Endothelial cell of umbilical vein (primary cell): ENCODE data around the gene SFXN2. TPM values are rescaled to one million over a fixed set of nuclear protein-coding genes. Genes with fewer than 3 reads are reported as not detected.

ENCODE experiments used
- BruUV-seq: library from RNA; stranded (reverse); fragments of 400-500 nt; replicated peaks from 2 replicates; lab custom pipeline; 2021; lab: Mats Ljungman, UMichigan
- CTCF ChIA-PET: fragments of 300-600, 350-600 bp; sonication (Branson Sonifier 250); formaldehyde crosslinking; loops from one replicate; lab custom pipeline; 2021; ENCODE audit warnings: antibody characterized with exemption, inconsistent platforms; lab: Charles Lee
- POLR2A ChIA-PET: fragments of 300-600, 350-600 bp; sonication (Branson Sonifier 250); formaldehyde crosslinking; loops from one replicate; lab custom pipeline; 2021; ENCODE audit warnings: antibody characterized with exemption, inconsistent platforms; lab: Charles Lee
- DNase-seq: peaks from one replicate; pipeline ENCODE4 v3.0.0-alpha.2; 2011; ENCODE audit warnings: low read depth, low spot score
- FAIRE-seq: peaks from 2 replicates; lab custom pipeline; 2011; peaks lifted over from hg19 to GRCh38; lab: Jason Lieb, UNC
- H2AFZ ChIP-seq: 2 replicates; pipeline ENCODE4 v1.6.0; 2012; ENCODE audit warnings: low read depth, low read length, control low read depth, inconsistent platforms
- H3K27ac ChIP-seq: 2 replicates; pipeline ENCODE4 v1.5.1; 2011; ENCODE audit warnings: low read depth, mild to moderate bottlenecking, control low read depth, low read length, moderate library complexity; ENCODE audit not compliant: insufficient read depth
- H3K27me3 ChIP-seq, 2 experiments: 2 replicates each; pipeline versions ENCODE4 v1.6.0 to v1.6.1; 2011; ENCODE audit warnings: low read length in 2 of 2, mixed read lengths in 1 of 2; ENCODE audit not compliant: control insufficient read depth in 2 of 2, insufficient read depth in 2 of 2
- H3K36me3 ChIP-seq, 2 experiments: 2 replicates in 1 of 2; 3 replicates in 1 of 2; pipeline ENCODE4 v1.5.1; 2011; ENCODE audit warnings: low read length in 2 of 2, mild to moderate bottlenecking in 1 of 2, moderate library complexity in 1 of 2; ENCODE audit not compliant: control insufficient read depth in 2 of 2, insufficient read depth in 2 of 2; ENCODE audit errors: extremely low read depth in 1 of 2
- H3K4me1 ChIP-seq: 3 replicates; pipeline ENCODE4 v1.5.1; 2011; ENCODE audit warnings: mild to moderate bottlenecking, low read length; ENCODE audit not compliant: control insufficient read depth, insufficient read depth; ENCODE audit errors: extremely low read depth
- H3K4me2 ChIP-seq: 2 replicates; pipeline ENCODE4 v1.6.1; 2011; ENCODE audit warnings: low read length, control low read depth, mixed read lengths; ENCODE audit not compliant: insufficient read depth
- H3K4me3 ChIP-seq, 3 experiments: fragments of 200-600 bp in 1 of 3; sonication (generic), shearing (Covaris generic) in 1 of 3; replicated peaks in 1 of 3; 2 replicates each; pipeline ENCODE4 v1.5.1; 2011 to 2016; ENCODE audit warnings: control low read depth in 3 of 3, low read length in 3 of 3, mild to moderate bottlenecking in 2 of 3, inconsistent platforms in 1 of 3, low read depth in 1 of 3, moderate library complexity in 1 of 3; ENCODE audit not compliant: insufficient read depth in 1 of 3
- H3K79me2 ChIP-seq: 2 replicates; pipeline ENCODE4 v1.6.0; 2012; ENCODE audit warnings: low read length, inconsistent platforms; ENCODE audit not compliant: control insufficient read depth, insufficient read depth
- H3K9ac ChIP-seq: replicated peaks from 2 replicates; pipeline ENCODE3; 2011; ENCODE audit warnings: low read length, control low read depth; ENCODE audit not compliant: insufficient read depth; ENCODE audit errors: extremely low read depth
- H3K9me1 ChIP-seq: replicated peaks from 3 replicates; pipeline ENCODE4 v1.6.0; 2011; ENCODE audit warnings: mild to moderate bottlenecking, low read length; ENCODE audit not compliant: control insufficient read depth, insufficient read depth; ENCODE audit errors: extremely low read depth
- H3K9me3 ChIP-seq: replicated peaks from 2 replicates; pipeline ENCODE4 v1.5.1; 2012; ENCODE audit warnings: low read length, inconsistent platforms; ENCODE audit not compliant: control insufficient read depth, insufficient read depth
- H4K20me1 ChIP-seq: replicated peaks from 2 replicates; pipeline ENCODE3; 2011; ENCODE audit warnings: mild to moderate bottlenecking, low read length; ENCODE audit not compliant: control insufficient read depth, insufficient read depth; ENCODE audit errors: extremely low read depth
- CTCF ChIP-seq, 2 donors: IDR thresholded peaks; 1 replicate in 1 of 2; 2 replicates in 1 of 2; pipeline ENCODE4 v1.5.1; 2011; ENCODE audit warnings: low read length in 2 of 2, mild to moderate bottlenecking in 2 of 2, moderate library complexity in 2 of 2, control low read depth in 1 of 2, inconsistent platforms in 1 of 2, low read depth in 1 of 2; ENCODE audit not compliant: insufficient read depth in 1 of 2; ENCODE audit errors: extremely low read depth in 1 of 2
- EZH2 ChIP-seq: IDR thresholded peaks from 2 replicates; pipeline ENCODE4 v1.6.1; 2012; ENCODE audit warnings: borderline replicate concordance, low read depth, mild to moderate bottlenecking, moderate library complexity, low read length, inconsistent platforms; ENCODE audit not compliant: severe bottlenecking
- FOS ChIP-seq: IDR thresholded peaks from 2 replicates; pipeline ENCODE4 v1.6.1; 2011; ENCODE audit warnings: mild to moderate bottlenecking, low read length, moderate library complexity, borderline replicate concordance; ENCODE audit not compliant: insufficient read depth
- GATA2 ChIP-seq: IDR thresholded peaks from 2 replicates; pipeline ENCODE4 v1.7.0; 2011; ENCODE audit warnings: low read depth, mild to moderate bottlenecking, moderate library complexity, mixed read lengths, low read length; ENCODE audit not compliant: insufficient read length, insufficient read depth
- JUN ChIP-seq: IDR thresholded peaks from 2 replicates; pipeline ENCODE4 v1.6.1; 2011; ENCODE audit warnings: borderline replicate concordance, low read depth; ENCODE audit not compliant: insufficient read length, insufficient read depth
- MAX ChIP-seq: IDR thresholded peaks from 2 replicates; pipeline ENCODE4 v1.6.1; 2011; ENCODE audit not compliant: insufficient read depth, insufficient read length
- MYC ChIP-seq: IDR thresholded peaks from one replicate; pipeline ENCODE4 v1.6.1; 2011; ENCODE audit warnings: mild to moderate bottlenecking, low read depth, low read length
- POLR2A ChIP-seq: IDR thresholded peaks from 2 replicates; pipeline ENCODE4 v1.6.1; 2012; ENCODE audit warnings: low read depth, mild to moderate bottlenecking, control low read depth, low read length
- POLR2AphosphoS5 ChIP-seq: IDR thresholded peaks from 2 replicates; pipeline ENCODE4 v1.6.1; 2012; ENCODE audit warnings: low read depth, mild to moderate bottlenecking, control low read depth, low read length, moderate library complexity; ENCODE audit not compliant: insufficient read depth
- dilution Hi-C: fragments of 300-500 bp; cut with MboI; formaldehyde crosslinking; loops from one replicate; pipeline ENCODE4 v1.15.0; 2019; ENCODE audit warnings: low sequenced_read_pairs; ENCODE audit not compliant: extremely low pct_ligation_motif_present
- intact Hi-C: fragments of 100-400 bp; cut with micrococcal nuclease; formaldehyde crosslinking; loops from one replicate; pipeline ENCODE4 v1.10.0; 2022
- polyA plus RNA-seq, 4 experiments: library from polyadenylated mRNA; depleted of rRNA in 3 of 4; stranded (reverse) in 3 of 4; unstranded in 1 of 4; fragments of >200 nt; gene quantifications; 2 replicates each; pipeline versions ENCODE4 v1.2.1 to v1.2.3, GENCODE V29; 2011 to 2012; ENCODE audit warnings: missing spikeins in 1 of 4
- total RNA-seq: library from RNA; stranded (reverse); gene quantifications from 2 replicates; pipeline ENCODE4 v1.2.3, GENCODE V29; 2021

Gene SFXN2
- total and polyA plus RNA-seq, 2 donors (not counting 3 experiments of a cell fraction or from before 2014, with no cell fraction given), result 9.8 to 17.0 TPM

- intact Hi-C loops, result no loop called here
- no peak for FAIRE-seq
- CTCF ChIA-PET, result interaction anchor here (0.7 to 2.7 kb wide), 24 partner anchors 9 to 441 kb away, joined by 3 to 26 read pairs (median 5); partner anchors contain the start of genes ACTR1A, ARL3, SFXN2 and SUFU
- Histone ChIP-seq H3K27me3 (no peaks in the 10 kb centered on the region), H4K20me1 (no peaks in the 10 kb centered on the region), H3K4me1 (peaks cover 5% of the 10 kb centered on the region), H3K27ac (no peak overlapping the region), H3K9me1 (no peaks in the 10 kb centered on the region), H3K4me3 (no peak overlapping the region), H3K9me3 (no peaks in the 10 kb centered on the region), H3K36me3 (no peaks in the 10 kb centered on the region), H3K9ac (no peak overlapping the region), H3K79me2 (no peaks in the 10 kb centered on the region), H3K4me2 (no peak overlapping the region), H2AFZ (no peak overlapping the region)
- TF ChIP-seq POLR2A, result no peak
- TF ChIP-seq EZH2, result no peak
- no peak for TF ChIP-seq FOS
- no peak for TF ChIP-seq MYC
- TF ChIP-seq MAX, result no peak
- no peak for TF ChIP-seq POLR2AphosphoS5
- no peak for TF ChIP-seq JUN
- no peak for TF ChIP-seq CTCF (IDR thresholded peaks at IDR 0.05; ENCODE audit: extremely low read depth in 1 of 2, insufficient read depth in 1 of 2, low read depth in 1 of 2, low read length in 2 of 2)
- TF ChIP-seq GATA2, result no peak
- dilution Hi-C loops, result no loop called here
- POLR2A ChIA-PET, result interaction anchor here (0.5 kb wide), 1 partner anchor 11 kb away, joined by 4 read pairs; no protein-coding TSS in a partner anchor
- BruUV-seq, result no TSS peak
- no peak for DNase-seq
These were observed 44.3 kb upstream of the SFXN2 start for GRCh38 chr10:102670065-102670670.
